Measurements from ENCODE around the gene TMEM80.

TMEM80 gene

GRCh38 chr11:746289-747157, 50.9 kb downstream of the TMEM80 start:
- Histone ChIP-seq H3K4me1 (ENCODE audit: insufficient read depth, poor library complexity, severe bottlenecking) (peaks cover 7% of the 10 kb centered on the region), H3K27me3 (ENCODE audit: insufficient read depth, poor library complexity, severe bottlenecking) (no peaks in the 10 kb centered on the region), H3K36me3 (ENCODE audit: low read depth) (peaks cover 17% of the 10 kb centered on the region), H3K27ac (ENCODE audit: poor library complexity, severe bottlenecking) (peak overlapping the region; percentile 63), H3K9me3 (ENCODE audit: severe bottlenecking) (no peaks in the 10 kb centered on the region), H3K4me3 (ENCODE audit: severe bottlenecking) (peak overlapping the region; percentile 81)
- TF ChIP-seq CTCF (IDR thresholded peaks at IDR 0.05; ENCODE audit: poor library complexity, severe bottlenecking), result no peak
- no peak for DNase-seq (ENCODE audit: low spot score)
- peak; percentile 33 for ATAC-seq (ENCODE audit: low read depth)

GRCh38 chr11:747158-748006, 51.8 kb downstream of the TMEM80 start, which contains the start of gene TALDO1:
TALDO1 (plus strand) TSS chr11:747464; CDS start chr11:747482, 18 bp downstream.
- peaks cover 19% of the 10 kb centered on the region for H3K36me3 ChIP-seq (ENCODE audit: low read depth)
- H3K27ac ChIP-seq (ENCODE audit: poor library complexity, severe bottlenecking), result peak within 1 kb of the TSS; percentile 63

GRCh38 chr11:748007-748359, 52.4 kb downstream of the TMEM80 start:
- no peak for DNase-seq (ENCODE audit: low spot score)
- TF ChIP-seq CTCF (IDR thresholded peaks at IDR 0.05; ENCODE audit: poor library complexity, severe bottlenecking), result no peak
- peak overlapping the region; percentile 81 for H3K4me3 ChIP-seq (ENCODE audit: severe bottlenecking)
- peaks cover 25% of the 10 kb centered on the region for H3K36me3 ChIP-seq (ENCODE audit: low read depth)
- peak overlapping the region; percentile 63 for H3K27ac ChIP-seq (ENCODE audit: poor library complexity, severe bottlenecking)
- peaks cover 7% of the 10 kb centered on the region for H3K4me1 ChIP-seq (ENCODE audit: insufficient read depth, poor library complexity, severe bottlenecking)
- H3K9me3 ChIP-seq (ENCODE audit: severe bottlenecking), result no peaks in the 10 kb centered on the region
- H3K27me3 ChIP-seq (ENCODE audit: insufficient read depth, poor library complexity, severe bottlenecking), result no peaks in the 10 kb centered on the region
- peak; percentile 5; the same call in 1 of the 3 replicates for ATAC-seq (ENCODE audit: low read depth)

More at GRCh38 chr11:747158-748006, 51.8 kb downstream of the TMEM80 start, which contains the start of gene TALDO1:
- H3K9me3 ChIP-seq (ENCODE audit: severe bottlenecking), result no peaks in the 10 kb centered on the region
- peak; percentile 28 for TF ChIP-seq CTCF (IDR thresholded peaks at IDR 0.05; ENCODE audit: poor library complexity, severe bottlenecking)
- peaks cover 7% of the 10 kb centered on the region for H3K4me1 ChIP-seq (ENCODE audit: insufficient read depth, poor library complexity, severe bottlenecking)
- no peaks in the 10 kb centered on the region for H3K27me3 ChIP-seq (ENCODE audit: insufficient read depth, poor library complexity, severe bottlenecking)
- peak within 1 kb of the TSS; percentile 81 for H3K4me3 ChIP-seq (ENCODE audit: severe bottlenecking)
- DNase-seq (ENCODE audit: low spot score) (peak; percentile 92), ATAC-seq (ENCODE audit: low read depth) (peak; percentile 91)

- Histone ChIP-seq H3K27ac (ENCODE audit: poor library complexity, severe bottlenecking) (no peak overlapping the region), H3K36me3 (ENCODE audit: low read depth) (peaks cover 26% of the 10 kb centered on the region), H3K27me3 (ENCODE audit: insufficient read depth, poor library complexity, severe bottlenecking) (no peaks in the 10 kb centered on the region), H3K9me3 (ENCODE audit: severe bottlenecking) (no peaks in the 10 kb centered on the region), H3K4me1 (ENCODE audit: insufficient read depth, poor library complexity, severe bottlenecking) (peaks cover 7% of the 10 kb centered on the region), H3K4me3 (ENCODE audit: severe bottlenecking) (no peak overlapping the region)
- ATAC-seq (ENCODE audit: low read depth), result no peak
- no peak for DNase-seq (ENCODE audit: low spot score)
- TF ChIP-seq CTCF (IDR thresholded peaks at IDR 0.05; ENCODE audit: poor library complexity, severe bottlenecking), result no peak
Observed at GRCh38 chr11:749731-750130, 54.1 kb downstream of the TMEM80 start.

Measured in RWPE2 (cell line).